Measurements from ENCODE around the gene SMTNL2. TPM values are rescaled to one million over a fixed set of nuclear protein-coding genes. Genes with fewer than 3 reads are reported as not detected.

SMTNL2 gene
- total and polyA plus RNA-seq, 2 of the 4 experiments (the other 2 are of a cell fraction): not detected

DNA sequence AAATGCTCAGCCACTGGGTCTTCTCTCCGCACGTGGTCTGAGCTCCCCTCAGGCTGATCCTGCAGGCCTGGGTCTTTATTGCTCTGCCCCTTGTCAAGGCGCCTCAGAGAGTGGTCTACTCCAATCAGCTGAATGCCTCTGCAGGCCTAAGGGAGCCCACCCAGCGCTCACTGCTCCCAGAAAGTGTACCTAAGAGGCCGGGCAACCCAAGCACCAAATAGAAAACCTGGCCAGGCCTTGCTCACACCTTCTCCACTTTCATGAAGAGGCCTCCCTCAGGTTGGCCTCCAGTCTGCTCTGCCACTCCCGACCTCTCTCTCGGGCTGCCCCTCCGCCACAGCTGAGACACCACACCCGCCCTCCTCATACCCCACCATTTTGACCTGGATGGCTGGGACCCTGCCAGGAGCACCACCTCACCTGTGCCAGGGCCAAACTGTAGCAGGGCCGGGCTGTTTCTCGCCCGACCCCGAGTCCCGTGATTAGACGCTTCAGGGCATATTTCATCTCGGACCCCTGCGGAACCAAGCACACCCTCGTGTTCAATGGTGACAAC is 29.8 kb upstream of the SMTNL2 start:
- H2BK5ac ChIP-seq (ENCODE audit: low read depth, low read length, poor library complexity, severe bottlenecking): peak overlapping the region; percentile 9
- H2AK5ac ChIP-seq (ENCODE audit: low read depth, low read length): peak overlapping the region; percentile 73

More for the DNA sequence above, 29.8 kb upstream of the SMTNL2 start:
- Histone ChIP-seq H3K18ac (ENCODE audit: low read depth, low read length) (no peak overlapping the region), H3K4me3 (ENCODE audit: insufficient read depth, low read depth, low read length) (peak overlapping the region; percentile 88), H2AK9ac (replicated peaks; ENCODE audit: low read depth, low read length, poor library complexity) (peak overlapping the region; percentile 84), H4K91ac (ENCODE audit: insufficient read depth, low read depth, low read length) (peak overlapping the region; percentile 67; the same call in 1 of the 2 replicates), H3K79me1 (ENCODE audit: low read depth in 1 of 2, low read length in 2 of 2) (peaks cover 9 to 36% of the 10 kb centered on the region in 2 experiments), H2BK120ac (ENCODE audit: low read depth, low read length) (no peak overlapping the region), H2AFZ (replicated peaks; ENCODE audit: low read length, poor library complexity) (peak overlapping the region; percentile 97), H3K27me3 (ENCODE audit: control insufficient read depth, insufficient read depth, low read length) (no peaks in the 10 kb centered on the region), H3K9ac (ENCODE audit: low read depth, low read length) (peak overlapping the region; percentile 61), H4K20me1 (ENCODE audit: insufficient read depth, low read length) (no peaks in the 10 kb centered on the region), H3K4ac (ENCODE audit: low read depth, low read length) (peak overlapping the region; percentile 76), H3K27ac (ENCODE audit: insufficient read depth, low read length) (peak overlapping the region; percentile 55; the same call in 1 of the 2 replicates), H3K14ac (replicated peaks; ENCODE audit: low read depth, low read length) (peak overlapping the region; percentile 85; the same call in 1 of the 2 replicates), H3K9me3 (ENCODE audit: control insufficient read depth, insufficient read depth, low read length) (no peaks in the 10 kb centered on the region), H3K23ac (ENCODE audit: low read depth, low read length) (no peak overlapping the region), H3K4me2 (ENCODE audit: low read depth, low read length) (peak overlapping the region; percentile 95), H4K5ac (ENCODE audit: low read depth, low read length) (peak overlapping the region; percentile 24; the same call in 1 of the 2 replicates), H3K56ac (ENCODE audit: extremely low read depth, insufficient read depth, low read length) (0 out of 2 replicates have a peak overlapping the region, but pooled peaks have one; percentile 16), H2BK20ac (ENCODE audit: low read depth, low read length) (no peak overlapping the region), H4K8ac (ENCODE audit: low read depth in 2 of 2, low read length in 2 of 2) (peak overlapping the region; percentile 85 to 96; a peak in 3 of 4 replicates), H3K4me1 (ENCODE audit: control insufficient read depth, insufficient read depth, low read length) (peaks cover 8% of the 10 kb centered on the region), H3K9me1 (ENCODE audit: insufficient read depth, low read length) (peaks cover 2% of the 10 kb centered on the region; the same call in 1 of the 2 replicates), H2BK15ac (ENCODE audit: low read depth, low read length) (no peak overlapping the region), H3K36me3 (ENCODE audit: control insufficient read depth, insufficient read depth, low read length) (peaks cover 27% of the 10 kb centered on the region)
- in situ Hi-C loops (cut with MboI; ENCODE audit: low sequenced_read_pairs): loop anchor here (10.0 kb wide), 1 partner anchor 60 kb away; the partner anchor contains the start of gene SPNS2
- TF ChIP-seq BHLHE40 (IDR thresholded peaks at IDR 0.05; ENCODE audit: low read depth, low read length): no peak
- TF ChIP-seq SMC3 (IDR thresholded peaks at IDR 0.05; ENCODE audit: low read depth, low read length): no peak
- TF ChIP-seq RCOR1 (IDR thresholded peaks at IDR 0.05; ENCODE audit: insufficient replicate concordance, low read length): no peak
- TF ChIP-seq NFE2L2 (IDR thresholded peaks at IDR 0.05; ENCODE audit: low read depth, low read length): no peak
- TF ChIP-seq, protein P1, sequence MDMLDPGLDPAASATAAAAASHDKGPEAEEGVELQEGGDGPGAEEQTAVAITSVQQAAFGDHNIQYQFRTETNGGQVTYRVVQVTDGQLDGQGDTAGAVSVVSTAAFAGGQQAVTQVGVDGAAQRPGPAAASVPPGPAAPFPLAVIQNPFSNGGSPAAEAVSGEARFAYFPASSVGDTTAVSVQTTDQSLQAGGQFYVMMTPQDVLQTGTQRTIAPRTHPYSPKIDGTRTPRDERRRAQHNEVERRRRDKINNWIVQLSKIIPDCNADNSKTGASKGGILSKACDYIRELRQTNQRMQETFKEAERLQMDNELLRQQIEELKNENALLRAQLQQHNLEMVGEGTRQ (IDR thresholded peaks at IDR 0.05; ENCODE audit: low read depth, low read length): no peak
- no peak for TF ChIP-seq MAZ (IDR thresholded peaks at IDR 0.05; ENCODE audit: borderline replicate concordance, low read depth, low read length)
- TF ChIP-seq CEBPB (IDR thresholded peaks at IDR 0.05; ENCODE audit: low read depth, low read length): no peak
- ChIA-PET POLR2A (ENCODE audit: unreplicated experiment) (interaction anchor here (0.5 to 0.7 kb wide), 2 partner anchors 58 to 344 kb away, joined by 4 to 8 read pairs; no protein-coding TSS in a partner anchor), CTCF (no interaction called here)
- 18% methylated on average over 12 of the region's 18 CpGs; no CpG with 5 or more reads in 1 of the 2 experiments for WGBS, 2 experiments (ENCODE audit: extremely low coverage in 2 of 2, insufficient read length in 1 of 2)
- dilution Hi-C loops (cut with HindIII; ENCODE audit: low sequenced_read_pairs, unreplicated experiment): no loop called here
- ATAC-seq (ENCODE audit: low read depth) (no peak), DNase-seq (no peak)
- intact Hi-C loops (cut with micrococcal nuclease): no loop called here
- BruUV-seq (replicated peaks): no TSS peak

All from IMR-90 (cell line).